Keratinocyte (primary cell): ENCODE measurements around the gene SLC46A3.

ENCODE experiments used
- EZH2 ChIP-seq: IDR thresholded peaks from one replicate; pipeline ENCODE4 v1.6.1; 2012; ENCODE audit warnings: inconsistent platforms, mild to moderate bottlenecking, low read length, moderate library complexity
- TF ChIP-seq, protein P1 (sequence below), 3 experiments: IDR thresholded peaks in 1 of 3; conservative IDR thresholded peaks in 1 of 3; optimal IDR thresholded peaks in 1 of 3; 2 replicates in 2 of 3; 3 replicates in 1 of 3; pipeline versions ENCODE3 to v1.5.1; 2011; ENCODE audit warnings: low read length in 3 of 3, mild to moderate bottlenecking in 3 of 3, moderate library complexity in 2 of 3, control low read depth in 1 of 3, inconsistent platforms in 1 of 3; ENCODE audit not compliant: insufficient read depth in 2 of 3; ENCODE audit errors: extremely low read depth in 1 of 3

DNA sequence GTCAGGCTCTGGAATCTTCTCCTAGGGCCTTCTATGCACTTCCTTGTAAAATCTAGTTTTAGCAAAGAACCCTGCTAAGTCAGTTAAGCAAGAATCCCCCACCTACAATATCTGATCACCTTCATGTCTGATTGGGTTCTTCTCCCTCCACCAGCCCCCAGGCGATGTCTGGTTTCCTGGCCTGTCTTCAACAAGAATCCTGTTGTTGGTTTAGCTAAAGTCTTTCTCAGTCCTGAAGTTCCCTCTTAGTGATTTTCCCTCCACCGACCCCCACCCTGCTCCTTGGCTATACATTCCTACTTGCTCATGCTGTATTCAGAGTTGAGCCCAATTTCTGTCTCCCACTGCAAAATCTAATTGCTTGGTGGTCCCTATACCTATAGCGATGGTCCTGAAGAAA lies 35.2 kb upstream of the SLC46A3 start:
- no peak for TF ChIP-seq EZH2
- TF ChIP-seq, protein P1, sequence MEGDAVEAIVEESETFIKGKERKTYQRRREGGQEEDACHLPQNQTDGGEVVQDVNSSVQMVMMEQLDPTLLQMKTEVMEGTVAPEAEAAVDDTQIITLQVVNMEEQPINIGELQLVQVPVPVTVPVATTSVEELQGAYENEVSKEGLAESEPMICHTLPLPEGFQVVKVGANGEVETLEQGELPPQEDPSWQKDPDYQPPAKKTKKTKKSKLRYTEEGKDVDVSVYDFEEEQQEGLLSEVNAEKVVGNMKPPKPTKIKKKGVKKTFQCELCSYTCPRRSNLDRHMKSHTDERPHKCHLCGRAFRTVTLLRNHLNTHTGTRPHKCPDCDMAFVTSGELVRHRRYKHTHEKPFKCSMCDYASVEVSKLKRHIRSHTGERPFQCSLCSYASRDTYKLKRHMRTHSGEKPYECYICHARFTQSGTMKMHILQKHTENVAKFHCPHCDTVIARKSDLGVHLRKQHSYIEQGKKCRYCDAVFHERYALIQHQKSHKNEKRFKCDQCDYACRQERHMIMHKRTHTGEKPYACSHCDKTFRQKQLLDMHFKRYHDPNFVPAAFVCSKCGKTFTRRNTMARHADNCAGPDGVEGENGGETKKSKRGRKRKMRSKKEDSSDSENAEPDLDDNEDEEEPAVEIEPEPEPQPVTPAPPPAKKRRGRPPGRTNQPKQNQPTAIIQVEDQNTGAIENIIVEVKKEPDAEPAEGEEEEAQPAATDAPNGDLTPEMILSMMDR (optimal IDR thresholded peaks at IDR 0.05 in 1 of 3, IDR thresholded peaks at IDR 0.05 in 1 of 3, conservative IDR thresholded peaks at IDR 0.05 in 1 of 3; ENCODE audit: extremely low read depth in 1 of 3, insufficient read depth in 2 of 3, low read length in 3 of 3), result no peak
